ENCODE measurements around the gene BABAM2.
"Not testable (repeated sequence)": the region's sequence is repeated elsewhere in the genome, so short reads cannot be mapped to it uniquely, and the experiment has no call there.

Gene BABAM2

GRCh38 chr2:28333606-28334526 lies 443.3 kb downstream of the BABAM2 start:
- CTCF ChIA-PET = no interaction called here
- H3K4me3 Mint-ChIP-seq = no peak overlapping the region
- no peak for DNase-seq
- H3K36me3 Mint-ChIP-seq = peaks cover 13% of the 10 kb centered on the region
- H3K4me1 Mint-ChIP-seq = peaks cover 9% of the 10 kb centered on the region
- H3K27me3 Mint-ChIP-seq = peaks cover 4% of the 10 kb centered on the region
- H3K27ac Mint-ChIP-seq = no peak overlapping the region
- H3K9me3 Mint-ChIP-seq = peaks cover 1% of the 10 kb centered on the region

DNA sequence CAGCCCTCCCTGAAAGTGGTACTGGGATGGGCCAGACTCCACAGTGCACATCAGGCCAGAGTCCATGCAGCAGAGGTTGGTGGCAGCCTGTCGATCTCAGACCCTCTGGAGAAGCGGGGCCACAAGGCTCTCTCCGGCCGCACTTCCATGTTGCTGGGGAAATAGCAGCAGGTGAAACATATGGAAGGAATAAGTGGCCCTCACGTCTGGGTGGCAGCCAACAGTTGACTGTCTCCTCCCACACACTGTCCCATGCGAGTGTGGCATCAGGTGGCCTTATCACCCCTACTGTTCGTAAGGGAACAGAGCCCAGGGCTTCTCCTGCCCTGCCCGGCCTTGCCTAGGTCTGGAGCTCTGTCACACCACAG lies 444.0 kb downstream of the BABAM2 start:
- H3K27ac Mint-ChIP-seq = no peak overlapping the region
- H3K27me3 Mint-ChIP-seq = peaks cover 4% of the 10 kb centered on the region
- CTCF ChIA-PET = no interaction called here
- peaks cover 9% of the 10 kb centered on the region for H3K4me1 Mint-ChIP-seq
- no peak overlapping the region for H3K4me3 Mint-ChIP-seq
- peaks cover 1% of the 10 kb centered on the region for H3K9me3 Mint-ChIP-seq
- DNase-seq = no peak
- peaks cover 8% of the 10 kb centered on the region for H3K36me3 Mint-ChIP-seq

DNA sequence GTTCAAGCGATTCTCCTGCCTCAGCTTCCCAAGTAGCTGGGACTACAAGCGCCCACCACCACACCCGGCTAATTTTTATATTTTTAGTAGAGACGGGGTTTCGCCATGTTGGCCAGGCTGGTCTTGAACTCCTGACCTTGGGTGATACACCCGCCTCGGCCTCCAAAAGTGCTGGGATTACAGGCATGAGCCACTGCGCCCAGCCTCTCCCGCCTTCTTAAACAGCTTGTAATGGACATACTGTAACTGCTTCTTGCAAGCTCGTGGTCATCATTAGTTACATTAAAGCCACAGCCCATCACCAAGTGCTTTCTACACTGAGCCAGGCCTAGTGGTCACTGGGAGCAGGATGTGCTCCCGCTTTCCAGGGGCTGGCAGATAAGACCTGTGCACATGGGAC lies 444.7 kb downstream of the BABAM2 start:
- H3K9me3 Mint-ChIP-seq, H3K27me3 Mint-ChIP-seq, CTCF ChIA-PET, H3K4me3 Mint-ChIP-seq, H3K27ac Mint-ChIP-seq, H3K36me3 Mint-ChIP-seq, DNase-seq, H3K4me1 Mint-ChIP-seq: not testable (repeated sequence)

- Mint-ChIP-seq H3K36me3 (peaks cover 4% of the 10 kb centered on the region), H3K4me1 (peaks cover 9% of the 10 kb centered on the region), H3K27me3 (peaks cover 4% of the 10 kb centered on the region), H3K27ac (no peak overlapping the region), H3K9me3 (peaks cover 1% of the 10 kb centered on the region), H3K4me3 (no peak overlapping the region)
- CTCF ChIA-PET = no interaction called here
- DNase-seq = no peak
Observed at GRCh38 chr2:28335666-28336065, 445.1 kb downstream of the BABAM2 start.

GRCh38 chr2:28336264-28336980 lies 445.9 kb downstream of the BABAM2 start:
- Mint-ChIP-seq H3K27ac (no peak overlapping the region), H3K4me1 (peaks cover 11% of the 10 kb centered on the region), H3K9me3 (peaks cover under 1% of the 10 kb centered on the region), H3K4me3 (no peak overlapping the region), H3K27me3 (peaks cover 4% of the 10 kb centered on the region), H3K36me3 (peaks cover under 1% of the 10 kb centered on the region)
- CTCF ChIA-PET = no interaction called here
- DNase-seq = no peak

GRCh38 chr2:28336982-28337627 lies 446.6 kb downstream of the BABAM2 start:
- H3K27me3 Mint-ChIP-seq = peaks cover 4% of the 10 kb centered on the region
- H3K4me3 Mint-ChIP-seq = no peak overlapping the region
- H3K36me3 Mint-ChIP-seq = no peaks in the 10 kb centered on the region
- peaks cover 11% of the 10 kb centered on the region for H3K4me1 Mint-ChIP-seq
- CTCF ChIA-PET = no interaction called here
- DNase-seq = no peak
- H3K27ac Mint-ChIP-seq = no peak overlapping the region
- H3K9me3 Mint-ChIP-seq = no peaks in the 10 kb centered on the region

DNA sequence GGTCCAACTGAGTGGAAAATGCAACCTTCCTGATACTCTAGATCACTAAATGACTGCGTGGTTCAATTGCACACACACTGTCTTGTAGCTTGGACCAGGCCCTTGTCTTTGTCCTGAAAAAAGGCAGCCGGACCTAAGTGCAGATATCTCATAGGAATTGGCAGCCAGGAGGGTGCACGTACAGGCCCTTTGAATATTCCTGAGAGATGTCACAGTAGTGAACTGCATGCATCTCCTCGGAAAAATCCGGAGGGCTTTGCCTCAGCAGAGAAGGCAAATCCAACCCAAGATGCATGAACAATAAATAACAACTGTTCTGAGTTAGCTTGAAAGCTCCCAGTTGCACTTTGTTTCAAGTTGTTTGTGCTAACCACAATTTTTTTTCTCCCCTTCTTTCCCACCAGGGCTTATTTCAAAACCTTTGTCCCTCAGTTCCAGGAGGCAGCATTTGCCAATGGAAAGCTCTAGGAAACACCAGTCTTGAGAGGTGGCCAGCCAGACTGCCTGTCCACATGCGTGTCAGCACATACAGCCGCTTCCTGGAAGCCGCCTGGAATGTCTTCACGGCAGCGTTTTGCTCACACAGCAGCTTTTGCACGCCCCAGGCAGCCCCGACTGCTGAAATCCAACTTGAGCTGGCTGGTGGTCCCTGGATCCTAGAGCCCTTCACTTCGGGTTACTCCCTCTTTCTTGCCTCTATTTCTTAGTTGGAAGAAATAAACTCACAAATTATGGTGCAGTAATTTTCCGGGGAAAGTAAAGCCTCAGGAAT lies 447.7 kb downstream of the BABAM2 start:
- Mint-ChIP-seq H3K27ac (no peak overlapping the region), H3K4me3 (no peak overlapping the region), H3K36me3 (no peaks in the 10 kb centered on the region), H3K4me1 (peaks cover 12% of the 10 kb centered on the region), H3K9me3 (no peaks in the 10 kb centered on the region), H3K27me3 (peaks cover 7% of the 10 kb centered on the region)
- DNase-seq = no peak
- CTCF ChIA-PET = no interaction called here

DNA sequence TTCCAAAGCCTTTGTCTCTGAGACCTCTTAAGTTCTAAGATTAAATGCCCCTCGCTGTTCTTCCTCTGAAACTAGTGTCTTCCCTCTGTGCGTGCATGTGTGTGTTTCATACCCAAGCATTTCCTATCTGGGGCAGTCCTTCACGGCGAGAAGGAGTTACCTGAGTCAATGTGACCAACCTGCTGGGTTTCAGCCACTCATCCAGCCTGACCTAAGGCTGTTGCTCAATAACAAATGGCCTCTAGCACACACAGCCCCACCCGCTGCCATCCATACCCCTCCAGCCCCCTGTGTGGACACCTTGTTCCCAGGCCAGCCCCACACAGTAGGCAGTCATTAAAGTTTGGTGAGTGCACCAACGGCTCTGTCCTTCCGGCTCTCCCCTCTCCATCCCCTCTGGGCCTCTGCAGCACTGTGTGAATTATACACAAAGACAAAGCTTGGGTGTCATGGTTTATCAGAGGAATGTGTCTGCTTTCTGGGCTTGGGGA lies 448.3 kb downstream of the BABAM2 start:
- Mint-ChIP-seq H3K27me3 (peaks cover 7% of the 10 kb centered on the region), H3K4me1 (peaks cover 14% of the 10 kb centered on the region), H3K36me3 (no peaks in the 10 kb centered on the region), H3K4me3 (no peak overlapping the region), H3K9me3 (no peaks in the 10 kb centered on the region), H3K27ac (no peak overlapping the region)
- CTCF ChIA-PET = no interaction called here
- no peak for DNase-seq

DNA sequence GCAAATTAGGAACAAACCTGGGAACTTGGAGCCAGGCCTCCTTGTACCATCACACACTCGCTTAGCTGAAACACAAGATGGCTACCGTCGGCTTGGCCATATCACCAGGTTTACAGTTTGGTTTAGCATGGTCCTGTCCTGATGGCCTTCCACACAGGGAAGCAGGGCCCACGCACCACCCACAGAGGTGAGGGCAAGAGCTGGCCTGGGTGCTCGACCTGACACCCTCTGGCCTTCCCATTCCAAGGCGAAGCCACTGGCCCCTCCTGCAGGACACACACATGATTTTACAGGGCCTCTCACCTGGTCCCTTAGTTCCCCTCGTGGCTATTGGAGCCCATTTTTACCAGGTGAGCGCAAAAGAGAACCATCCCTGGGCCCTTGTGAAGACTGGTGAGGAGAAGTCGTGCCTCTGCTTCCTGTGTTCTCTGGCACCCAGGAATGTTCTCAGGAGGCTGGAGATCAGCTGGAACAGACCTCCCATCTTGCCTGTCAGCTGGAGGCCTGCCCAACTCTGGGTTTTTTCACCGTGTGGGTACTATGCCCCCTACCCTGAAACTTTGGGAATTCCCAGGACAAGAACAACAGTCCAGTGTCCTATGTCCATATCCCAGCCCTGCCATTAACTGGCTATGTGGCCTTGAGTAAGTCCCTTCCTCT lies 449.1 kb downstream of the BABAM2 start:
- CTCF ChIA-PET = no interaction called here
- no peak overlapping the region for H3K27ac Mint-ChIP-seq
- peaks cover 14% of the 10 kb centered on the region for H3K4me1 Mint-ChIP-seq
- H3K36me3 Mint-ChIP-seq = no peaks in the 10 kb centered on the region
- H3K9me3 Mint-ChIP-seq = no peaks in the 10 kb centered on the region
- no peak overlapping the region for H3K4me3 Mint-ChIP-seq
- DNase-seq = no peak
- peaks cover 9% of the 10 kb centered on the region for H3K27me3 Mint-ChIP-seq

- H3K9me3 Mint-ChIP-seq = no peaks in the 10 kb centered on the region
Observed at GRCh38 chr2:28340312-28341202, 450.0 kb downstream of the BABAM2 start.

GRCh38 chr2:28341208-28341891 lies 450.8 kb downstream of the BABAM2 start:
- H3K4me1 Mint-ChIP-seq = peaks cover 11% of the 10 kb centered on the region
- DNase-seq = no peak
- H3K4me3 Mint-ChIP-seq = no peak overlapping the region
- H3K27ac Mint-ChIP-seq = no peak overlapping the region
- no peaks in the 10 kb centered on the region for H3K9me3 Mint-ChIP-seq
- H3K27me3 Mint-ChIP-seq = peaks cover 11% of the 10 kb centered on the region
- CTCF ChIA-PET = interaction anchor here (0.9 kb wide), 1 partner anchor 9 kb away, joined by 3 read pairs; no protein-coding TSS in a partner anchor
- H3K36me3 Mint-ChIP-seq = no peaks in the 10 kb centered on the region

More at GRCh38 chr2:28340312-28341202, 450.0 kb downstream of the BABAM2 start:
- CTCF ChIA-PET = interaction anchor here (0.9 kb wide), 1 partner anchor 10 kb away, joined by 3 read pairs; no protein-coding TSS in a partner anchor
- no peak overlapping the region for H3K4me3 Mint-ChIP-seq
- peaks cover 13% of the 10 kb centered on the region for H3K27me3 Mint-ChIP-seq
- no peak overlapping the region for H3K27ac Mint-ChIP-seq
- peaks cover 14% of the 10 kb centered on the region for H3K4me1 Mint-ChIP-seq
- DNase-seq = no peak
- no peaks in the 10 kb centered on the region for H3K36me3 Mint-ChIP-seq

Measured in activated naive CD4-positive, alpha-beta T cell treated with anti-CD3 and anti-CD28 coated beads, Interleukin-2, amount 10 ng/mL, durations not matched to agents 7 days and 5 days (primary cell).